GM19468 (cell line): Measurements from ENCODE around the gene MESD.
A peak's percentile ranks its signal among the peaks of the same experiment; 100 is the strongest.

Experiments
- ATAC-seq: cut with Tn5 transposase; IDR thresholded peaks from one replicate; pipeline ENCODE4 v1.9.1; 2021; ENCODE audit warnings: mild to moderate bottlenecking, moderate library complexity, moderate number of reproducible peaks; ENCODE audit not compliant: unreplicated experiment; ENCODE audit errors: extremely low read depth

Gene MESD

GRCh38 chr15:81015621-81016488, 26.2 kb upstream of the MESD start:
- ATAC-seq: no peak

GRCh38 chr15:81014446-81015093, 25.0 kb upstream of the MESD start:
- ATAC-seq: no peak

- ATAC-seq: no peak
Observed at GRCh38 chr15:81013396-81013929, 23.8 kb upstream of the MESD start.

GRCh38 chr15:81012588-81012987, 23.0 kb upstream of the MESD start:
- ATAC-seq: no peak

- no peak for ATAC-seq
Observed at GRCh38 chr15:81011593-81011992, 22.0 kb upstream of the MESD start.

GRCh38 chr15:81010086-81010485, 20.5 kb upstream of the MESD start:
- no peak for ATAC-seq

GRCh38 chr15:81008312-81008711, 18.7 kb upstream of the MESD start:
- no peak for ATAC-seq

GRCh38 chr15:81007428-81008064, 17.9 kb upstream of the MESD start:
- ATAC-seq: no peak

- ATAC-seq: no peak
Observed at GRCh38 chr15:81006124-81006523, 16.5 kb upstream of the MESD start.

GRCh38 chr15:81003097-81003350, 13.4 kb upstream of the MESD start:
- ATAC-seq: no peak

- no peak for ATAC-seq
Observed at GRCh38 chr15:81002331-81003096, 12.9 kb upstream of the MESD start.

GRCh38 chr15:81002009-81002330, 12.4 kb upstream of the MESD start:
- ATAC-seq: no peak

GRCh38 chr15:81001152-81002008, 11.8 kb upstream of the MESD start:
- peak; percentile 6 for ATAC-seq

GRCh38 chr15:81000624-81001151, 11.1 kb upstream of the MESD start, which contains the start of gene TLNRD1:
TLNRD1 (plus strand) TSS chr15:81000923; CDS start chr15:81002272, 1,349 bp downstream.
- peak; percentile 40 for ATAC-seq

GRCh38 chr15:81000144-81000623, 10.6 kb upstream of the MESD start:
- no peak for ATAC-seq

- ATAC-seq: no peak
Observed at GRCh38 chr15:80999623-81000036, 10.0 kb upstream of the MESD start.

- ATAC-seq: no peak
Observed at GRCh38 chr15:80998251-80998650, 8.6 kb upstream of the MESD start.

- no peak for ATAC-seq
Observed at GRCh38 chr15:80997692-80998091, 8.1 kb upstream of the MESD start.

- no peak for ATAC-seq
Observed at GRCh38 chr15:80996247-80996646, 6.6 kb upstream of the MESD start.
